Tibial artery (tissue), 4 donors: ENCODE results near the gene MICAL2.

Source experiments
- DNase-seq, 2 donors: peaks; one replicate each; pipeline ENCODE4 v3.0.0-alpha.2; 2019
- H3K27ac ChIP-seq, 2 donors: fragments of 200-600 bp; sonication (generic) in 1 of 2; 1 replicate in 1 of 2; 2 replicates in 1 of 2; pipeline ENCODE4 v1.5.1; 2018 to 2019; ENCODE audit warnings: mild to moderate bottlenecking in 1 of 2
- H3K27me3 ChIP-seq, 2 donors: fragments of 200-600 bp; sonication (generic) in 1 of 2; one replicate each; pipeline versions ENCODE4 v1.5.1 to v1.6.0; 2016 to 2019
- H3K36me3 ChIP-seq, 3 donors: fragments of 200-600 bp; sonication (generic) in 2 of 3; one replicate each; pipeline ENCODE4 v1.5.1; 2016 to 2019; ENCODE audit warnings: mild to moderate bottlenecking in 2 of 3
- H3K4me1 ChIP-seq, 4 donors: fragments of 200-600 bp; sonication (generic) in 2 of 4; 1 replicate in 3 of 4; 2 replicates in 1 of 4; pipeline ENCODE4 v1.5.1; 2016 to 2019
- H3K4me3 ChIP-seq, 2 donors: fragments of 200-600 bp; sonication (generic) in 1 of 2; 1 replicate in 1 of 2; 2 replicates in 1 of 2; pipeline ENCODE4 v1.5.1; 2018 to 2019; ENCODE audit warnings: mild to moderate bottlenecking in 2 of 2
- H3K9me3 ChIP-seq, 3 donors: fragments of 200-600 bp; sonication (generic) in 1 of 3; one replicate each; pipeline ENCODE4 v1.5.1; 2016 to 2019
- intact Hi-C: fragments of 100-400 bp; cut with DNase I; formaldehyde crosslinking; loops from one replicate; pipeline ENCODE4 v1.15.0; 2023; ENCODE audit warnings: low total_unique reads
- TF ChIP-seq, protein P1 (sequence below), 2 experiments: fragments of 200-600 bp in 1 of 2; fragments of 450-650 bp in 1 of 2; IDR thresholded peaks; one replicate each; pipeline ENCODE4 v1.5.1; 2017 to 2019; ENCODE audit warnings: antibody characterized with exemption in 2 of 2, mild to moderate bottlenecking in 1 of 2, moderate library complexity in 1 of 2

The MICAL2 gene

GRCh38 chr11:12239804-12240371, 129.5 kb downstream of the MICAL2 start:
- TF ChIP-seq, protein P1, sequence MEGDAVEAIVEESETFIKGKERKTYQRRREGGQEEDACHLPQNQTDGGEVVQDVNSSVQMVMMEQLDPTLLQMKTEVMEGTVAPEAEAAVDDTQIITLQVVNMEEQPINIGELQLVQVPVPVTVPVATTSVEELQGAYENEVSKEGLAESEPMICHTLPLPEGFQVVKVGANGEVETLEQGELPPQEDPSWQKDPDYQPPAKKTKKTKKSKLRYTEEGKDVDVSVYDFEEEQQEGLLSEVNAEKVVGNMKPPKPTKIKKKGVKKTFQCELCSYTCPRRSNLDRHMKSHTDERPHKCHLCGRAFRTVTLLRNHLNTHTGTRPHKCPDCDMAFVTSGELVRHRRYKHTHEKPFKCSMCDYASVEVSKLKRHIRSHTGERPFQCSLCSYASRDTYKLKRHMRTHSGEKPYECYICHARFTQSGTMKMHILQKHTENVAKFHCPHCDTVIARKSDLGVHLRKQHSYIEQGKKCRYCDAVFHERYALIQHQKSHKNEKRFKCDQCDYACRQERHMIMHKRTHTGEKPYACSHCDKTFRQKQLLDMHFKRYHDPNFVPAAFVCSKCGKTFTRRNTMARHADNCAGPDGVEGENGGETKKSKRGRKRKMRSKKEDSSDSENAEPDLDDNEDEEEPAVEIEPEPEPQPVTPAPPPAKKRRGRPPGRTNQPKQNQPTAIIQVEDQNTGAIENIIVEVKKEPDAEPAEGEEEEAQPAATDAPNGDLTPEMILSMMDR (IDR thresholded peaks at IDR 0.05), result no peak
- Histone ChIP-seq H3K36me3 (peaks cover 56 to 67% (median 59%) of the 10 kb centered on the region in 3 donors), H3K4me1 (peaks cover 6 to 89% (median 46%) of the 10 kb centered on the region in 4 donors), H3K27ac (peak overlapping the region; percentile 77 to 86), H3K4me3 (no peak overlapping the region), H3K9me3 (no peaks in the 10 kb centered on the region), H3K27me3 (no peaks in the 10 kb centered on the region)
- DNase-seq, result no peak
- intact Hi-C loops, result loop anchor here (10.0 kb wide), 1 partner anchor 75 kb away; no protein-coding TSS in a partner anchor

DNA sequence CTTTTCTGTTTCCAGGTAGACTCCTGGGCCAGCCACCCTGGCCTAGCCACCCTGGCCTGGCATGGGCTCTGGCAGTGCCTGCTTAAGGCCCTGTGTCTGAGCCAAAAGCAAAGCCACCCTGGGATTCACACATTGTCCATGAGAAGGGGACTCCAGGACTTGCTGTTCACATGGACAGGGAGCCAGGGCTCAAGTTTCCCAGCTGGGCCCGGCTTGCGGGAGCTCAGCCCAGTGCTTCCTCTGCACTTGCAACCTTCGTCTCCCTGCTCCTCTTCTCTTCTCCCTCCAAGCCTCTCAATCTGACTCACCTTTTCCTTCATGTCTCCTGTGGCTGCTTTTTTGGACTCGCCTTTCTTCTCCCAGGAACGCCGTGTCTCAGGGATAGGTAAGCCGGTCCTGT, 130.3 kb downstream of the MICAL2 start:
- TF ChIP-seq, protein P1 (IDR thresholded peaks at IDR 0.05), result no peak
- no peak overlapping the region for H3K4me3 ChIP-seq
- peak overlapping the region; percentile 77 to 86 for H3K27ac ChIP-seq
- DNase-seq, result no peak
- peaks cover 6 to 89% (median 42%) of the 10 kb centered on the region in 4 donors for H3K4me1 ChIP-seq
- no peaks in the 10 kb centered on the region for H3K27me3 ChIP-seq
- H3K36me3 ChIP-seq, result peaks cover 59 to 75% (median 64%) of the 10 kb centered on the region in 3 donors
- H3K9me3 ChIP-seq, result no peaks in the 10 kb centered on the region
- intact Hi-C loops, result no loop called here

DNA sequence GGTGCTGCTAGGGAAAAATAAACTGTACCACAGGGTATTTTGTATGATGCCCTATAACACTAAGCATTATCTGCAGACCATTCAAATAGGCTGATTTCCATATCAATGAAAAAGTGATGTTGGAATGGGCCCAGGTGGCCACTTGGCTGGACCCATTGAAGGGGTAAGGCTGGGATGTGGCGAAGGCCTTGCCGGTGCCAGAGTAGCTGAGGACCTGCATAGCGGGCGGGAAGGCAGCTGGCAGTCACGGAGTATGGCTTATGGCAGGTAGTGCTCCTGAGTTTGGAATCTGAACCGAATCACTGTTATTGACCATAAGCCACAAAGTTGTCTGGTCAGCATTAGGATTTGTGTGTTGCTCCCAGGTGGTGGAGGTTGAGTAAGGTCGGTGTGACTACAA, 131.0 kb downstream of the MICAL2 start:
- peak overlapping the region; percentile 77 to 86 for H3K27ac ChIP-seq
- intact Hi-C loops, result no loop called here
- no peaks in the 10 kb centered on the region for H3K27me3 ChIP-seq
- H3K4me1 ChIP-seq, result peaks cover under 1 to 89% (median 36%) of the 10 kb centered on the region in 4 donors
- H3K9me3 ChIP-seq, result no peaks in the 10 kb centered on the region
- no peak for DNase-seq
- TF ChIP-seq, protein P1 (IDR thresholded peaks at IDR 0.05), result no peak
- no peak overlapping the region for H3K4me3 ChIP-seq
- H3K36me3 ChIP-seq, result peaks cover 62 to 82% (median 71%) of the 10 kb centered on the region in 3 donors

DNA sequence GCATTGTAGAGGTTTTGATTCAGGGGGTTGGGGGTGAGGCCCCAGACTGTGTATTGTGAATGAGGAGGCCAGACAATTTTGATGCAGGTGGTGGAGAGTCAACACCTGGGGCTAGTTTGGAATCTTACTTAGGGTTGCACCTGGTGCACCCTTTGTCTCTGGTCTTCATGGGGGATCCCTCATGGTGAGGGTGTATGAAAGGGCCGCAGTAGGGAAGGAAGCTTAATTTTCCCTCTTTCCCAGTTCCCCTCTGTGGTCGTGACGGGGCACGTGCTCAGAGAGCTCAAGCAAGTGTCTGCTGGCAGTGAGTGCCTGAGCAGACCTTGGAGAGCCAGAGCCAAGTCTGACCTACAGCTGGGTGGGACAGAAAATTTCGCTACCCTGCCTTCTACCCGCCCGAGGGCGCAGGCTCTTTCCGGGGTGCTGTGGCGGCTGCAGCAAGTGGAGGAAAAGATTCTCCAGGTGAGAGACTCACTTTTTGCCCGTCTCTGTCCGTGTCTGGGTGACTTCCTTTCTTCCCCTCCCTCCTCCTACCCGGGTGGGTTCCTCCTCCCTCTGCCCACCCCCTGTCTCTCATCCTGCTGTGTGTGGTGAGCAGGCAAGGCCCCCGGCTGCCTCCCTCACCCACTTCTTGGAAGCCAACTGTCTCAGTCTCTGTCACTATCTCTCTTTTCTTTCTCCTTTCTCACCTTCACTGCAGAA, 131.7 kb downstream of the MICAL2 start:
- DNase-seq, result no peak
- H3K9me3 ChIP-seq, result no peaks in the 10 kb centered on the region
- H3K27me3 ChIP-seq, result no peaks in the 10 kb centered on the region
- TF ChIP-seq, protein P1 (IDR thresholded peaks at IDR 0.05), result no peak
- H3K4me1 ChIP-seq, result peaks cover 0 to 90% (median 31%) of the 10 kb centered on the region in 4 donors
- peak overlapping the region; percentile 77 to 86 for H3K27ac ChIP-seq
- H3K36me3 ChIP-seq, result peaks cover 65 to 83% (median 75%) of the 10 kb centered on the region in 3 donors
- intact Hi-C loops, result no loop called here
- no peak overlapping the region for H3K4me3 ChIP-seq

- H3K4me1 ChIP-seq, result peaks cover 0 to 92% (median 38%) of the 10 kb centered on the region in 4 donors
Observed at GRCh38 chr11:12242966-12243365, 132.6 kb downstream of the MICAL2 start.

More at GRCh38 chr11:12242966-12243365, 132.6 kb downstream of the MICAL2 start:
- TF ChIP-seq, protein P1 (IDR thresholded peaks at IDR 0.05), result no peak
- DNase-seq, result no peak
- Histone ChIP-seq H3K27ac (peak overlapping the region; percentile 77 to 86), H3K4me3 (no peak overlapping the region), H3K27me3 (no peaks in the 10 kb centered on the region), H3K36me3 (peaks cover 60 to 79% (median 68%) of the 10 kb centered on the region in 3 donors), H3K9me3 (no peaks in the 10 kb centered on the region)
- intact Hi-C loops, result no loop called here
